ENCODE results near the gene TMEM106C.

Gene TMEM106C

GRCh38 chr12:48017921-48018617, 54.7 kb downstream of the TMEM106C start:
- DNase-seq = no peak
